ENCODE results near the gene SIRPA.

DNA sequence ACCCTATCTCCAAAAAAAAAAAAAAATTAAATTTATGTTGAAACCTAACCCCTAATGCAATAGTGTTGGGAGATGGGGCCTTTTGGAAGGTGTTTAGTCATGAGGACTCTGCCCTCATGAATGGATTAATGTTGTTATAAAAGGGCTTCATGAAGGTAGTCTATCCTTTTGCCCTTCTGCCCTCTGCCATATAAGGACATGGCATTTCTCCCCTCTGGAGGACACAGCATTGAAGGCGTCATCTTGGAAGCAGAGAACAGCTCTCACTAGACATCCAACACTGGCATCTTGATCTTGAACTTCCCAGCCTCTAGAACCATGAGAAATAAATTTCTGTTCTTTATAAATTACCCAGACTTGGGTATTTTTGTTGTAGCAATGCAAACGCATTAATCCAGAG lies 63.2 kb downstream of the SIRPA start:
- TF ChIP-seq, protein P1, sequence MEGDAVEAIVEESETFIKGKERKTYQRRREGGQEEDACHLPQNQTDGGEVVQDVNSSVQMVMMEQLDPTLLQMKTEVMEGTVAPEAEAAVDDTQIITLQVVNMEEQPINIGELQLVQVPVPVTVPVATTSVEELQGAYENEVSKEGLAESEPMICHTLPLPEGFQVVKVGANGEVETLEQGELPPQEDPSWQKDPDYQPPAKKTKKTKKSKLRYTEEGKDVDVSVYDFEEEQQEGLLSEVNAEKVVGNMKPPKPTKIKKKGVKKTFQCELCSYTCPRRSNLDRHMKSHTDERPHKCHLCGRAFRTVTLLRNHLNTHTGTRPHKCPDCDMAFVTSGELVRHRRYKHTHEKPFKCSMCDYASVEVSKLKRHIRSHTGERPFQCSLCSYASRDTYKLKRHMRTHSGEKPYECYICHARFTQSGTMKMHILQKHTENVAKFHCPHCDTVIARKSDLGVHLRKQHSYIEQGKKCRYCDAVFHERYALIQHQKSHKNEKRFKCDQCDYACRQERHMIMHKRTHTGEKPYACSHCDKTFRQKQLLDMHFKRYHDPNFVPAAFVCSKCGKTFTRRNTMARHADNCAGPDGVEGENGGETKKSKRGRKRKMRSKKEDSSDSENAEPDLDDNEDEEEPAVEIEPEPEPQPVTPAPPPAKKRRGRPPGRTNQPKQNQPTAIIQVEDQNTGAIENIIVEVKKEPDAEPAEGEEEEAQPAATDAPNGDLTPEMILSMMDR (optimal IDR thresholded peaks at IDR 0.05 in 1 of 3, IDR thresholded peaks at IDR 0.05 in 1 of 3, conservative IDR thresholded peaks at IDR 0.05 in 1 of 3; ENCODE audit: extremely low read depth in 1 of 3, insufficient read depth in 2 of 3, low read length in 3 of 3): no peak
- TF ChIP-seq EZH2 (IDR thresholded peaks at IDR 0.05; ENCODE audit: low read length): no peak
